ENCODE measurements around the gene AP2S1. TPM values are rescaled to one million over a fixed set of nuclear protein-coding genes. Genes with fewer than 3 reads are reported as not detected.

The AP2S1 gene
- total RNA-seq, result 10 to 100 TPM; 76.5 to 93.8 TPM

DNA sequence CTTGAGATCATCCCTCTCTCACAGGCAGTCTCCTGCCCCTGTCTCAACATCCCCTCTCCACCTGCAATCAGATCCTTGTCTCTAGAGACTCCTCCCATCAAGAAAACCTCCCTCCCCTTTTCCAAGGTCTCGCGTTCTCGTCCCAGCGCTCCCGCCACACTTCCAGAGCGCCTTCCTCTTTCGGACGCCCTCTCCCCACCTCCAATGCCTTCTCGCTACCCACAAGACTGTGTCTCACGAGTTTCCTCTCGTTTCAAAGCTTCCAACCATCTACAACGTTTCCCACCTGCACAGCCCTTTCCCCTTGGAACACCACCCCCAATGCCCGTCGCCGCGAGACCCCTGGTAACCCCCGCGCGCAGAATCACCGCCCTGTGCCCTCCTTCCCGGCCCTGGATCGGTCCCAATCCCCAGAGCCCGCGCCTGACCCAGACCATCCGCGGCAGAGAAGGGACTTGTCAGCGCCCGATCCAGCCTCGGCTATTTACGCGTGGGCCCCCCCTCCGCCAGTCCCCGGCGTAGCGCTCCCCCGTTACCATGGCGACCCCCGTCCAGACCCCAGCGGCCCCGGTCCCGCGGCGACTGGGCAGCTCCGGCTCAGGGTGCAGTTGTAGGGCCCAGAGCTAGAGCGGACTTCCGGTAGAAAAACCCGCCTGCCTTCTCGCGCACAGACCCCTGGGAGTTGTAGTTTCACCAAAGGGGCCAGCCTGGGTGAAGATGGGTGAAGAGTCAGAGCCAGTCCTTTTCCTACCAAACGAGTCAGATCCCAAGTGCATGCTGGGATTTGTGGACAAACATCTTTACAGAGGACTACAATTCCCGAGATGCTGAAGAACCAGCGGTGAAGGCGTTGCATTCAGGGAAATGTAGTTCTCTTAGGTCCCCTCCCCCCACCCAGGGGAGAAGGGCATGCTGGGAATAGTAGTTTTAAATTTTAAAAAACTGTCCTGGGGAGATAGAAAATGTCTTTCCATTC lies at the start of gene AP2S1:
TSS of gene AP2S1 (minus strand) at position 619 of the 976 bp plus-strand sequence. CDS start at position 539, 80 bp downstream.
- H3K4me1 ChIP-seq (ENCODE audit: control insufficient read depth in 1 of 2, low read depth in 2 of 2), result peaks cover 6 to 16% of the 10 kb centered on the region in 2 donors
- H3K9me3 ChIP-seq, result no peaks in the 10 kb centered on the region
- H3K4me3 ChIP-seq, result peak within 1 kb of the TSS; percentile 95
- H3K36me3 ChIP-seq, result peaks cover 4% of the 10 kb centered on the region
- DNase-seq (ENCODE audit: low spot score) (peak; percentile 96), ATAC-seq (ENCODE audit: insufficient number of reproducible peaks, low FRiP score, low read depth) (peak; percentile 97)
- no peak for TF ChIP-seq CTCF (IDR thresholded peaks at IDR 0.05)
- H3K27me3 ChIP-seq (replicated peaks; ENCODE audit: insufficient read depth), result no peaks in the 10 kb centered on the region
- peak within 1 kb of the TSS; percentile 84 to 89 for H3K27ac ChIP-seq

- H3K4me3 ChIP-seq, result no peak overlapping the region
- no peaks in the 10 kb centered on the region for H3K36me3 ChIP-seq
- H3K27me3 ChIP-seq (replicated peaks; ENCODE audit: insufficient read depth), result no peaks in the 10 kb centered on the region
- no peak for TF ChIP-seq CTCF (IDR thresholded peaks at IDR 0.05)
- H3K9me3 ChIP-seq, result no peaks in the 10 kb centered on the region
- DNase-seq (ENCODE audit: low spot score) (no peak), ATAC-seq (ENCODE audit: insufficient number of reproducible peaks, low FRiP score, low read depth) (no peak)
- no peak overlapping the region for H3K27ac ChIP-seq
- peaks cover 30 to 45% of the 10 kb centered on the region in 2 donors for H3K4me1 ChIP-seq (ENCODE audit: control insufficient read depth in 1 of 2, low read depth in 2 of 2)
Measured at GRCh38 chr19:46900341-46900740, 49.7 kb upstream of the AP2S1 start.

DNA sequence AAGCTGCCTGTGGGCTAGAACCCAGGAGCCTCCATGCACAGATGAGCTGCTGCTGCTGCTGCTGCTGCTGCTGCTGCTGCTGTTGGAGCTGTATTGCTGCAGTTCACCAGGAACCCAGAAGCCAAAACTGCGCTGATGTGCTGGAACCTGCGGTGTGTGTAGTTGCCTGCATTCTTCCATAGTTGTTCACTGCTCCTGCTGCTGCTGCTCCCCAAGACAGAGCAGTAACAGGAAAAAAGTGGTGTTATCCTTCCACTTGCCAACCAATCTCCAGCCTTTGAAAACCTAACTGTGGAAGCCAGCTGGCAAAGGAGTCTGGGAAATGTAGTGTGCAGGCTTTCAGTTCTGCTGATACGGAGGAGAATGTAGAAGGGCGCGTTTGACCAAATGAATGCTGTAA lies 48.1 kb upstream of the AP2S1 start:
- H3K27ac ChIP-seq, result peak overlapping the region in 1 of 2 donors; percentile 31
- no peaks in the 10 kb centered on the region for H3K36me3 ChIP-seq
- no peak for TF ChIP-seq CTCF (IDR thresholded peaks at IDR 0.05)
- H3K9me3 ChIP-seq, result no peaks in the 10 kb centered on the region
- peak overlapping the region; percentile 56 for H3K4me3 ChIP-seq
- peaks cover 34 to 43% of the 10 kb centered on the region in 2 donors for H3K4me1 ChIP-seq (ENCODE audit: control insufficient read depth in 1 of 2, low read depth in 2 of 2)
- no peak for DNase-seq (ENCODE audit: low spot score)
- H3K27me3 ChIP-seq (replicated peaks; ENCODE audit: insufficient read depth), result no peaks in the 10 kb centered on the region
- peak; percentile 65 for ATAC-seq (ENCODE audit: insufficient number of reproducible peaks, low FRiP score, low read depth)

DNA sequence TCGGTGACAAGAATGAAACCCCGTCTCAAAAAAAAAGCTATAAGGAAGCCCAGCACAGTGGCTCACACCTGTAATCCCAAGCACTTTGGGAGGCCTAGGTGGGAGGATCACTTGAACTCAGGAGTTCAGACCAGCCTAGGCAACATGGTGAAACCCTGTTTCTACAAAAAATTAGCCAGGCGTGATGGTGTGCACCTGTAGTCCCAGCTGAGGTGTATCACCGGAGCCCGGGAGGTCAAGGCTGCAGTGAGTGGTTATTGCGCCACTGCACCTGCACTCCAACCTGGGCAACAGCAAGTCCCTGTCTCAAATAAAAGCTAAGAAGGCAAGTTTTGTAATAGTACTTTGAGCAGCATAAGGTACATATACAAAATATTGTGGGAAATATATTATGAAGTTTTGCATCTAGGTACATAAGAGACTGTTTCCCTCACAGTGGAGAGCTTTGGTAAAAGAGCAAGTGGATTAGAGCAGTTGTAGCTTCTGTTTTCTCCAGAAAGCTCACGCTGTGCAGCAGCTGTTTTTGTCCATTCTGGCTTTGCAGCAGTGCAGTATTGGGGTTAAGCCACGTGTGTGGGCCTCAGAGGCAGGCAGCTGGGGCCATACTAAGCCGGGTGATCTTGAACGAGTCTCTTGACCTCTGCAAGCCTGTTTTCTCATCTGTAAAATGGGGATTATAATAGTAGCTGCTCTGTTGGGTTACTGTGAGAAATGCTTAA lies 45.6 kb upstream of the AP2S1 start:
- no peaks in the 10 kb centered on the region for H3K27me3 ChIP-seq (replicated peaks; ENCODE audit: insufficient read depth)
- no peak for TF ChIP-seq CTCF (IDR thresholded peaks at IDR 0.05)
- no peak overlapping the region for H3K4me3 ChIP-seq
- H3K27ac ChIP-seq, result no peak overlapping the region
- no peak for ATAC-seq (ENCODE audit: insufficient number of reproducible peaks, low FRiP score, low read depth)
- H3K36me3 ChIP-seq, result no peaks in the 10 kb centered on the region
- peaks cover 15 to 27% of the 10 kb centered on the region in 2 donors for H3K4me1 ChIP-seq (ENCODE audit: control insufficient read depth in 1 of 2, low read depth in 2 of 2)
- DNase-seq (ENCODE audit: low spot score), result no peak
- no peaks in the 10 kb centered on the region for H3K9me3 ChIP-seq
